Smooth muscle cell (in vitro differentiated cells): ENCODE measurements around the gene SKAP2. TPM values are rescaled to one million over a fixed set of nuclear protein-coding genes. Genes with fewer than 3 reads are reported as not detected.

Experiments
- DNase-seq: peaks from one replicate; lab custom pipeline; 2025; ENCODE audit not compliant: unreplicated experiment; lab: John Stamatoyannopoulos, UW
- H2AFZ ChIP-seq: fragments of 200-600 bp; sonication (generic); 2 replicates; pipeline ENCODE4 v1.6.0; 2016; ENCODE audit warnings: antibody characterized with exemption, low read depth, mild to moderate bottlenecking
- H3F3A ChIP-seq: fragments of 200-600 bp; sonication (generic); 2 replicates; pipeline ENCODE4 v1.6.0; 2017; ENCODE audit warnings: antibody characterized with exemption, low read depth
- H3K27ac ChIP-seq: fragments of 200-600 bp; sonication (generic); 2 replicates; pipeline ENCODE4 v1.5.1; 2016; ENCODE audit warnings: low read depth, mild to moderate bottlenecking
- H3K27me3 ChIP-seq: fragments of 200-600 bp; sonication (generic); 2 replicates; pipeline ENCODE4 v1.6.1; 2016; ENCODE audit warnings: low read depth, mild to moderate bottlenecking
- H3K36me3 ChIP-seq: fragments of 200-600 bp; sonication (generic); 2 replicates; pipeline ENCODE4 v1.5.1; 2016; ENCODE audit warnings: low read depth
- H3K4me1 ChIP-seq: fragments of 200-600 bp; sonication (generic); 2 replicates; pipeline ENCODE4 v1.5.1; 2016; ENCODE audit warnings: low read depth
- H3K4me2 ChIP-seq: fragments of 200-600 bp; sonication (generic); 2 replicates; pipeline ENCODE4 v1.6.0; 2016; ENCODE audit warnings: mild to moderate bottlenecking
- H3K4me3 ChIP-seq: fragments of 200-600 bp; sonication (generic); 2 replicates; pipeline ENCODE4 v1.5.1; 2016; ENCODE audit warnings: mild to moderate bottlenecking
- H3K79me2 ChIP-seq: fragments of 200-600 bp; sonication (generic); 2 replicates; pipeline ENCODE4 v1.6.0; 2016; ENCODE audit warnings: low read depth, mild to moderate bottlenecking
- H3K9ac ChIP-seq: fragments of 200-600 bp; sonication (generic); 2 replicates; pipeline ENCODE4 v1.6.0; 2016; ENCODE audit warnings: low read depth
- H3K9me3 ChIP-seq: fragments of 200-600 bp; sonication (generic); replicated peaks from 2 replicates; pipeline ENCODE4 v1.5.1; 2016; ENCODE audit warnings: low read depth
- H4K20me1 ChIP-seq: fragments of 200-600 bp; sonication (generic); 2 replicates; pipeline ENCODE4 v1.6.0; 2016; ENCODE audit warnings: low read depth
- CTCF ChIP-seq: fragments of 200-600 bp; sonication (generic); IDR thresholded peaks from 2 replicates; pipeline ENCODE4 v1.5.1; 2017; ENCODE audit warnings: borderline replicate concordance, mild to moderate bottlenecking, antibody characterized with exemption; ENCODE audit not compliant: insufficient read depth, poor library complexity, severe bottlenecking
- WGBS: methylation state at CpG from one replicate; pipeline ENCODE4 v1.1.7; 2016; ENCODE audit warnings: low lambda C conversion rate; 5-methylcytosine and 5-hydroxymethylcytosine counted together
- polyA plus RNA-seq: library from polyadenylated mRNA; unstranded; fragments of >200 nt; fragmentation: Nextera tagmentation; extraction: Ambion mirVana; gene quantifications from 2 replicates; pipeline ENCODE4 v1.2.1, GENCODE V29; 2016
- total RNA-seq: library from RNA; depleted of rRNA; stranded (reverse); fragments of >200 nt; gene quantifications from 2 replicates; pipeline ENCODE4 v1.2.3, GENCODE V29; 2014

Gene SKAP2
- total and polyA plus RNA-seq, 2 experiments from 2014 or later = 7.7 to 14.8 TPM

GRCh38 chr7:26897928-26898327 lies 33.5 kb upstream of the SKAP2 start:
- no peak for DNase-seq
- H3K4me2 ChIP-seq = no peak overlapping the region
- no peaks in the 10 kb centered on the region for H3K36me3 ChIP-seq
- H3K27ac ChIP-seq = no peak overlapping the region
- H3K9me3 ChIP-seq = no peaks in the 10 kb centered on the region
- H3K9ac ChIP-seq = no peak overlapping the region
- H2AFZ ChIP-seq = no peak overlapping the region
- H3F3A ChIP-seq = no peaks in the 10 kb centered on the region
- H3K27me3 ChIP-seq = peaks cover 29% of the 10 kb centered on the region
- no peak overlapping the region for H3K4me3 ChIP-seq
- H3K79me2 ChIP-seq = no peaks in the 10 kb centered on the region
- no peaks in the 10 kb centered on the region for H4K20me1 ChIP-seq
- WGBS = 98% methylated on average over 1 of the region's 1 CpG
- H3K4me1 ChIP-seq = no peaks in the 10 kb centered on the region
- no peak for TF ChIP-seq CTCF

GRCh38 chr7:26891400-26892350 lies 27.3 kb upstream of the SKAP2 start:
- Histone ChIP-seq H3K9me3 (no peaks in the 10 kb centered on the region), H3K27me3 (peaks cover 25% of the 10 kb centered on the region), H3K79me2 (no peaks in the 10 kb centered on the region), H2AFZ (no peak overlapping the region), H3K9ac (no peak overlapping the region), H4K20me1 (no peaks in the 10 kb centered on the region), H3K4me1 (no peaks in the 10 kb centered on the region), H3F3A (no peaks in the 10 kb centered on the region), H3K4me3 (no peak overlapping the region), H3K36me3 (no peaks in the 10 kb centered on the region), H3K4me2 (no peak overlapping the region), H3K27ac (no peak overlapping the region)
- no peak for TF ChIP-seq CTCF
- WGBS = 51% methylated on average over 3 of the region's 3 CpGs
- no peak for DNase-seq

GRCh38 chr7:26880852-26881251 lies 16.5 kb upstream of the SKAP2 start:
- H3K4me2 ChIP-seq = no peak overlapping the region
- H3K27ac ChIP-seq = no peak overlapping the region
- no peaks in the 10 kb centered on the region for H3K9me3 ChIP-seq
- H3K27me3 ChIP-seq = no peaks in the 10 kb centered on the region
- H3K4me1 ChIP-seq = no peaks in the 10 kb centered on the region
- H3F3A ChIP-seq = no peaks in the 10 kb centered on the region
- no peak for DNase-seq
- no peaks in the 10 kb centered on the region for H3K79me2 ChIP-seq
- H3K4me3 ChIP-seq = no peak overlapping the region
- H4K20me1 ChIP-seq = no peaks in the 10 kb centered on the region
- no peak for TF ChIP-seq CTCF
- peaks cover 4% of the 10 kb centered on the region for H3K36me3 ChIP-seq
- WGBS = 91% methylated on average over 2 of the region's 2 CpGs
- H2AFZ ChIP-seq = no peak overlapping the region
- H3K9ac ChIP-seq = no peak overlapping the region
